ENCODE data around the gene CYP3A7. TPM values are rescaled to one million over a fixed set of nuclear protein-coding genes. Genes with fewer than 3 reads are reported as not detected.

Gene CYP3A7
- total and polyA plus RNA-seq, 2 donors (not counting 3 experiments of a cell fraction or from before 2014, with no cell fraction given), result not detected

DNA sequence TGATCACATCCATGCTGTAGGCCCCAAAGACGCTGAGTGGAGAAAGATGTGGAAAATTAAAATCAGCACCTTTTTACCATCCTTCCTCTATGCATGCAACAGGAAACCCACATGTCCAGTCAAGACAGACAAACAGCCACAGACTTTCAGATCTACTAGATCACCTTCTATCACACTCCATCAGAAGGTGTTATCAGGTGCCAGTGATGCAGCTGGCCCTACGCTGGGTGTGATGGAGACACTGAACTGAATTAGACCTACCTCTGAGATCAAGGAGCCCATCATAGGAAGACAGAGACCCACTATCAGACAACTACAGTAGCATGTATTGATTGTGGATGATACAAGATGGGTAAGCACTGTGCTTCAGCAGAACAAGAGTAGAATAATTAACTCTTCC is 33.5 kb upstream of the CYP3A7 start:
- H3K4me1 ChIP-seq (ENCODE audit: control insufficient read depth, extremely low read depth, insufficient read depth, low read length), result no peaks in the 10 kb centered on the region
- CTCF ChIA-PET, result no interaction called here
- dilution Hi-C loops (cut with MboI; ENCODE audit: extremely low pct_ligation_motif_present, low sequenced_read_pairs) (no loop called here), intact Hi-C loops (cut with micrococcal nuclease) (no loop called here)
- H3K27ac ChIP-seq (ENCODE audit: insufficient read depth, low read depth, low read length), result no peak overlapping the region
- POLR2A ChIA-PET, result no interaction called here
- H3K27me3 ChIP-seq (ENCODE audit: control insufficient read depth in 2 of 2, insufficient read depth in 2 of 2, low read length in 2 of 2), result peaks cover 8 to 11% of the 10 kb centered on the region in 2 experiments
- no peaks in the 10 kb centered on the region for H3K79me2 ChIP-seq (ENCODE audit: control insufficient read depth, insufficient read depth, low read length)
- TF ChIP-seq JUN (IDR thresholded peaks at IDR 0.05; ENCODE audit: borderline replicate concordance, insufficient read depth, insufficient read length, low read depth), result no peak
- TF ChIP-seq, protein P1, sequence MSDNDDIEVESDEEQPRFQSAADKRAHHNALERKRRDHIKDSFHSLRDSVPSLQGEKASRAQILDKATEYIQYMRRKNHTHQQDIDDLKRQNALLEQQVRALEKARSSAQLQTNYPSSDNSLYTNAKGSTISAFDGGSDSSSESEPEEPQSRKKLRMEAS (IDR thresholded peaks at IDR 0.05; ENCODE audit: insufficient read depth, insufficient read length), result no peak
- no peak for TF ChIP-seq POLR2AphosphoS5 (IDR thresholded peaks at IDR 0.05; ENCODE audit: insufficient read depth, low read depth, low read length)
- no peak for TF ChIP-seq POLR2A (IDR thresholded peaks at IDR 0.05; ENCODE audit: low read depth, low read length)
- no peak for TF ChIP-seq GATA2 (IDR thresholded peaks at IDR 0.05; ENCODE audit: insufficient read depth, insufficient read length, low read depth, low read length)
- TF ChIP-seq MYC (IDR thresholded peaks at IDR 0.05; ENCODE audit: low read depth, low read length), result no peak
- no peak for TF ChIP-seq EZH2 (IDR thresholded peaks at IDR 0.05; ENCODE audit: borderline replicate concordance, low read depth, low read length, severe bottlenecking)
- no peak for TF ChIP-seq CTCF (IDR thresholded peaks at IDR 0.05; ENCODE audit: extremely low read depth in 1 of 2, insufficient read depth in 1 of 2, low read depth in 1 of 2, low read length in 2 of 2)
- no peak for TF ChIP-seq FOS (IDR thresholded peaks at IDR 0.05; ENCODE audit: borderline replicate concordance, insufficient read depth, low read length)
- DNase-seq (ENCODE audit: low read depth, low spot score) (no peak), FAIRE-seq (no peak)
- no peaks in the 10 kb centered on the region for H3K9me3 ChIP-seq (replicated peaks; ENCODE audit: control insufficient read depth, insufficient read depth, low read length)
- H3K4me2 ChIP-seq (ENCODE audit: insufficient read depth, low read length), result no peak overlapping the region
- no peaks in the 10 kb centered on the region for H4K20me1 ChIP-seq (replicated peaks; ENCODE audit: control insufficient read depth, extremely low read depth, insufficient read depth, low read length)
- no peak overlapping the region for H3K4me3 ChIP-seq (replicated peaks in 1 of 3; ENCODE audit: insufficient read depth in 1 of 3, low read depth in 1 of 3, low read length in 3 of 3)
- no peak overlapping the region for H2AFZ ChIP-seq (ENCODE audit: low read depth, low read length)
- no TSS peak for BruUV-seq (replicated peaks)
- no peak overlapping the region for H3K9ac ChIP-seq (replicated peaks; ENCODE audit: extremely low read depth, insufficient read depth, low read length)
- no peaks in the 10 kb centered on the region for H3K36me3 ChIP-seq (ENCODE audit: control insufficient read depth in 2 of 2, extremely low read depth in 1 of 2, insufficient read depth in 2 of 2, low read length in 2 of 2)
- H3K9me1 ChIP-seq (replicated peaks; ENCODE audit: control insufficient read depth, extremely low read depth, insufficient read depth, low read length), result no peaks in the 10 kb centered on the region

Data from endothelial cell of umbilical vein (primary cell).